RWPE2 (cell line): Measurements from ENCODE around the gene EML6.

Source experiments
- ATAC-seq: fragments of 200-7000 bp; cut with Tn5 transposase; 3 replicates; pipeline ENCODE4 v1.9.1; 2021; ENCODE audit warnings: low read depth
- DNase-seq: peaks from one replicate; pipeline ENCODE4 v3.0.0-alpha.2; 2020; ENCODE audit warnings: low spot score
- H3K27ac ChIP-seq: fragments of 450-650 bp; 2 replicates; pipeline ENCODE4 v1.5.1; 2017; ENCODE audit warnings: mild to moderate bottlenecking; ENCODE audit not compliant: poor library complexity, severe bottlenecking
- H3K27me3 ChIP-seq: fragments of 250-450 bp; sonication (Bioruptor Pico); 2 replicates; pipeline ENCODE4 v1.5.1; 2021; ENCODE audit warnings: mild to moderate bottlenecking, moderate library complexity; ENCODE audit not compliant: insufficient read depth, poor library complexity, severe bottlenecking
- H3K36me3 ChIP-seq: fragments of 250-450 bp; sonication (Bioruptor Pico); 2 replicates; pipeline ENCODE4 v1.5.1; 2020; ENCODE audit warnings: low read depth, mild to moderate bottlenecking, moderate library complexity
- H3K4me1 ChIP-seq: fragments of 250-450 bp; sonication (Bioruptor Pico); 2 replicates; pipeline ENCODE4 v1.5.1; 2021; ENCODE audit warnings: mild to moderate bottlenecking, moderate library complexity; ENCODE audit not compliant: insufficient read depth, poor library complexity, severe bottlenecking
- H3K4me3 ChIP-seq: fragments of 250-450 bp; sonication (Bioruptor Pico); 2 replicates; pipeline ENCODE4 v1.5.1; 2021; ENCODE audit warnings: mild to moderate bottlenecking, moderate library complexity; ENCODE audit not compliant: severe bottlenecking
- H3K9me3 ChIP-seq: fragments of 250-450 bp; sonication (Bioruptor Pico); 2 replicates; pipeline ENCODE4 v1.5.1; 2021; ENCODE audit warnings: mild to moderate bottlenecking, moderate library complexity; ENCODE audit not compliant: severe bottlenecking
- CTCF ChIP-seq: fragments of 450-650 bp; IDR thresholded peaks from one replicate; pipeline ENCODE4 v1.5.1; 2017; ENCODE audit warnings: mild to moderate bottlenecking, moderate library complexity; ENCODE audit not compliant: poor library complexity, severe bottlenecking

Gene EML6

GRCh38 chr2:54710216-54710615, 13.2 kb upstream of the EML6 start:
- no peak for TF ChIP-seq CTCF
- H3K4me3 ChIP-seq: no peak overlapping the region
- DNase-seq (no peak), ATAC-seq (no peak)
- H3K4me1 ChIP-seq: no peaks in the 10 kb centered on the region
- no peaks in the 10 kb centered on the region for H3K9me3 ChIP-seq
- H3K27ac ChIP-seq: no peak overlapping the region
- H3K36me3 ChIP-seq: no peaks in the 10 kb centered on the region
- no peaks in the 10 kb centered on the region for H3K27me3 ChIP-seq

- no peak for TF ChIP-seq CTCF
- no peaks in the 10 kb centered on the region for H3K4me1 ChIP-seq
Observed at GRCh38 chr2:54712516-54712915, 10.9 kb upstream of the EML6 start.

GRCh38 chr2:54714996-54715395, 8.5 kb upstream of the EML6 start:
- Histone ChIP-seq H3K4me3 (no peak overlapping the region), H3K9me3 (no peaks in the 10 kb centered on the region), H3K27me3 (no peaks in the 10 kb centered on the region), H3K4me1 (no peaks in the 10 kb centered on the region), H3K27ac (no peak overlapping the region), H3K36me3 (no peaks in the 10 kb centered on the region)
- DNase-seq (no peak), ATAC-seq (no peak)
- TF ChIP-seq CTCF: no peak

More at GRCh38 chr2:54712516-54712915, 10.9 kb upstream of the EML6 start:
- no peaks in the 10 kb centered on the region for H3K9me3 ChIP-seq
- no peak for DNase-seq
- no peak for ATAC-seq
- no peak overlapping the region for H3K4me3 ChIP-seq
- no peak overlapping the region for H3K27ac ChIP-seq
- no peaks in the 10 kb centered on the region for H3K27me3 ChIP-seq
- no peaks in the 10 kb centered on the region for H3K36me3 ChIP-seq

GRCh38 chr2:54716375-54716774, 7.1 kb upstream of the EML6 start:
- Histone ChIP-seq H3K27ac (no peak overlapping the region), H3K9me3 (no peaks in the 10 kb centered on the region), H3K4me1 (no peaks in the 10 kb centered on the region), H3K36me3 (no peaks in the 10 kb centered on the region), H3K27me3 (no peaks in the 10 kb centered on the region), H3K4me3 (no peak overlapping the region)
- no peak for TF ChIP-seq CTCF
- no peak for DNase-seq
- ATAC-seq: no peak

GRCh38 chr2:54720563-54720962, 2.9 kb upstream of the EML6 start:
- Histone ChIP-seq H3K27ac (no peak overlapping the region), H3K36me3 (no peaks in the 10 kb centered on the region), H3K27me3 (no peaks in the 10 kb centered on the region), H3K4me1 (peaks cover 4% of the 10 kb centered on the region), H3K9me3 (no peaks in the 10 kb centered on the region), H3K4me3 (no peak overlapping the region)
- DNase-seq (no peak), ATAC-seq (no peak)
- TF ChIP-seq CTCF: no peak
